IPS DF 4.7 (cell line): Measurements from ENCODE around the gene CORO2A.

ENCODE experiments used
- DNase-seq: peaks from one replicate; pipeline ENCODE4 v3.0.0-alpha.2; 2013; ENCODE audit warnings: low spot score; ENCODE audit errors: extremely low read depth

The CORO2A gene

DNA sequence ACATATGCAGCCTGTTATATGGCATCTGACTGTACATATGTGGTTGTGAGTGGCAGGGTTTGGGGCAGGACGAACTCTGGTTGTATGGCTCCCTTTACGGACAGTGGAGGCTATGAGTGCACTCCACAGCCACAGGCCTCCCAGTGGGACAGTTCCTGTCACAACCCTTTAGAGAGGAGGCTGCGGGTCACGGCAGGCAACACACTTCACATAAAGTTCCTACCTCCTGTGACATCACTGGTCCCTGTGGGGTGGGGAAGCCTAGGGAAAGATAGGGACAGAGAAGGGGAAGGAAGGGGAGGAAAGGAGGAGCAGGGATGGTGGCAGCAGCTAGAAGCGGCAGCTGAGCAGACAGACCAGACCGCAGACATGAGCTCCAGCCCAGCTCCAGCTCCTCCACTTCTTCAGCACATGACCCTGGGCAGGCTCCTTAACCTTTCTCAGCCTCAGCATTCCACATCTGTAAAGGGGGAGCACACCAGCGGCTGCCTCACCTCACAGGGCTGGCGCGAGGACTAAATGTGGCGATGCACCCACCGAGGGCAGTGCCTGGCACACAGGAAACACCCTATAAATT lies 27.4 kb upstream of the CORO2A start:
- DNase-seq = no peak

DNA sequence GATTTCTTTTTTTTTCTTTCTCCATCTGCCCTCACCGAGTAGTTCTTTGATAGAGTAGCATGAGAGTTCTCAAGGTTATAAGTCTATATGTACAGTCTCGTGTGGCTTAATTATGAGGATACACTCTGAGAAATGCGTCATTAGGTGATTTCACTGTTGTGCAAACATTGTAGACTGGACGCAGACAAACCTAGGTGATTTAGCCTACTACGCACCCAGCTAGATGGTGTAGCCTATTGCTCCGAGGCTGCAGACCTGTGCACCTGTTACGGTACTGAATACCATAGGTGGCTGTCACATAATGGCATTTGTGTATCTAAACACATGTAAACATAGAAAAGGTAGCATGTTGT lies 26.9 kb upstream of the CORO2A start:
- no peak for DNase-seq

DNA sequence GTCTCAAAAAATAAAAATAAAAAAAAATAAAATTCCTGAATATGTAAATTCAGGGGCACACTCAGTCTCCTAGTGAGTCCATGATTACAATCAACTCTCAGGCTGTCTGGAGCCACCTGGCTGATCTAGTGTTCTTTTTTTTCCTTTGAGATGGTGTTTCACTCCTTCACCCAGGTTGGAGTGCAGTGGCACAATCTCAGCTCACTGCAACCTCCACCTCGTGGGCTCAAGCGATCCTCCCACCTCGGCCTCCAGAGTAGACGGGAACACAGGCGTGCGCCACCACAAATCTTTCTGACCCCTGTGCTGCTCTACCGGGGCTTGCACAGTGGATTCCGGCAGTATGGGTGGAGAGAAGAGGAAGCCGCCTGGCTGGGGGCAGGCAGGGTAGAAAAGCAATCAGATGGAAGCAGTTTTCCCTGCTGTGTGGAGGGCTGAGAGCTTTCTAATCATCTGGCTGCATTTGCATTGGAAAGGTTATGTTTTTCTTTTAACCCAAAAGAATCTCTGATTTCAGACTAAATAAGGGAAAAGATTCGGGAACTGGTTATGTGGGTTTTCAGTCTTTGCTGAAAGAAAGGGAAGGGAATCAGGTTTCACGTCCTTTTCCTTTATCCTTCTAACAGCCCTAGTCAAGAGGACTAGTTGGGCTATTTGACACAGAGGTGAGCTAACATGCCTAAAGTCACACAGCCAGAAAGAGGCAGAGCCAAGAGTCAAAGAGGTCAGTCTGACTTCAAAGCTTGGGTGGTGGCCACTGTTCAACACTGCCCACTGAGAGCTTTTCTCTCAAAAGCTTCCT lies 26.3 kb upstream of the CORO2A start:
- peak; percentile 98 for DNase-seq

DNA sequence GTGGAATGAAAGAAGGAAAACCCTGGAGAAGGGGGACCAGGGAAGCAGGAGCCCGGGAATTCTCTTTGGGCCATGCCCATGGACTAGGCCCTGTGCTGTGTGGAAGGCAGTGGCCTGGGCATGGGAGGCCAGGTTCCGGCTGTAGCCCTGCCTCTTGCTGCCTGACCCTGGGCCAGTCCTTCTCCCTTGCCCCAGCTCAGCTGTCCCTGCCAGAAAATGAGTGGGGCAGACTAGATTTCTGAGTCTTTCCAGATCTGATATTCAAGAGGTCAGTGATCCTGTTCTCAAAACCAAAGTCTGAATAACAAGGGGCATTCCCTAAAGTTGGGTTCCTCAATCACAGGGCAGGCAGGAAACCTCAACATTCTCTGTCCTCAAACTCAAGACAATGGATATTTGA lies 24.8 kb upstream of the CORO2A start:
- no peak for DNase-seq

DNA sequence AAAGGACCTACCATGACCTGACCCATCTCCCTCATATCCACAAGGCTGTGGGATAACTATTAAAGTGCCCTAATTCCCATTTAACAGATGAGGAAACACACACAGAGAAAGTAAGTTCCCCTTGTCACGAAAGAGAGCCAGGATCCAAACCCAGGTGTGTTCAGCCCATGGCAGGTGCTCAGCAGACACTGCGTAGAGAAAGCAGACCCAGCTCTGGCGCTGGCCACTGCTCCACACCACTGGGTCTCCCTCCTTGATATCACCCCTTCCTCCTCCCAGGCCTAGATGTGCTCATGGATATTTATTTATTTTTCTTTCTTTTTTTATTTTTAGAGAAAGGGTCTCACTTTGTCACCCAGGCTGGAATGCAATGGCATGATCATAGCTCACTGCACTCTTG lies 24.0 kb upstream of the CORO2A start:
- DNase-seq = no peak

DNA sequence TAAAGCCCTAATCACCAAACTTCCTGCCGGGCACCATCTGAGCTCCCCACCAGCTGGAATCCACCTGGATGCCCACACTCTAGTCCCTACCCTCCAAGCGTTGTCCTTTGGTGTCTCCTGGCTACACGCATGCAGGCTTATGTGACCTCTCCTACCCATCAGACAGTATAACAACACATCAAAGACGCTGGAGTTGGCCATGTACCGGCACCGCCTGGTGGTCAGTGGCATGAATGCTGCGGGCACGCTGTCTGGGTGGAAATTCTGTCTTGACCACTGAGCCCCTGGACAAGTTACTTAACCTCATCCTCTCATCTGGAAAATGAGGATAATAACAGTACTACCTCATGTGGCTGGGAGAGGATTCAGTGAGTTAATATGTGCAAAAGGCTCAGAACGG lies 23.4 kb upstream of the CORO2A start:
- no peak for DNase-seq

DNA sequence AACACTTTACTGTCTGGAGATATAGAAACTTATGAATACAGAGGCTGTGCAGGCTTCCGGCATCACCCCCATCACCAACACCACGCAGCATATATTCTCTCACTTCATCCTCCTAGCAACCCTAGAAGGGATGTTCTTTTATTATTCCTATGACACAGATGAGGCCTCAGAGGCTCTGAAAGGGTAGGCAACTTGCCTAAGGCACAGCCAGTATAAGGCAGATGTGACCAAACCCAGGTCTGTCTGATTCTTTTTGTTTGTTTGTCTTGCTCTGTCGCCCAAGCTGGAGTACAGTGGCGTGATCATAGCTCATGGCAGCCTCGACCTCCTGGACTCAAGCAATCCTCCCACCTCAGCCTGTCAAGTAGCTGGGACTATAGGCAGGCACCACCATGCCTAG lies 22.8 kb upstream of the CORO2A start:
- no peak for DNase-seq

DNA sequence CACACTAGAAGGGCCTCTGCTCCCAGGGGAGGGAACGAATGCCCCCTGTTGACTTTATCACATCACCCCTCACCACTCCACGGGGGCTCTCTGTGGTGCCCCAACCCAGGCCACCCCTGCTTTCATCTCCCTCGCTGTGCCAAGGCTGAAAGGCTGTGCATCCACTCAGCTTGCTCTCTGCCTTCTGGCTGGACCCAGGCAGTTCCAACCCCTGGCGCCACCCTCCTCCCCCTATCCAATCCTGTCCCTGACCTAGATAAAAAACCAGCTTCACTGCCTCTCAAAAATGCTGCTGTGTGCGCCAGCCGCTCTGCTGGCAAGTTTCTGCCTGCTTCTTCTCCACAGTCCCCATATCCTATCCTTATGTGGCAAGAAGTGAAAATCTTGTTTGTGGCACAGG lies 22.4 kb upstream of the CORO2A start:
- no peak for DNase-seq

DNA sequence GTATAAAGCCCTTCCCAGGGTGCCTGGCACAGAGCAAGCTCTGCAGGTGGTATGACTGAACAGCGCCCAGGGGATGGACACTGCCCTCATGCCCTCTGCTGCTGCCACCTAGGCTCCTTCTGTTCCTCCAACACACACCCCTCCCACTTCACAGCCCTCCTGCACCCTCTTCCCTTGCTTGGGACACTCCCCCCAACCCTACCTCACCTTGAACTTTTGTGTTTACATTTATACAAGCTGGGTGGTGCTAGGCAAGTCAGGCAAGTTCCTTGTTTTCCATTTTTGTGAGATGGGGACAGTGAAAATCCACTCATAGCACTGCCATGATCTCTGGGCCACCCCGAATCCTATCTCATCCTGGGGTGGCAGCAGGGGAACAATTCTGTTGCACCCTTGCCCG lies 18.8 kb upstream of the CORO2A start:
- no peak for DNase-seq

DNA sequence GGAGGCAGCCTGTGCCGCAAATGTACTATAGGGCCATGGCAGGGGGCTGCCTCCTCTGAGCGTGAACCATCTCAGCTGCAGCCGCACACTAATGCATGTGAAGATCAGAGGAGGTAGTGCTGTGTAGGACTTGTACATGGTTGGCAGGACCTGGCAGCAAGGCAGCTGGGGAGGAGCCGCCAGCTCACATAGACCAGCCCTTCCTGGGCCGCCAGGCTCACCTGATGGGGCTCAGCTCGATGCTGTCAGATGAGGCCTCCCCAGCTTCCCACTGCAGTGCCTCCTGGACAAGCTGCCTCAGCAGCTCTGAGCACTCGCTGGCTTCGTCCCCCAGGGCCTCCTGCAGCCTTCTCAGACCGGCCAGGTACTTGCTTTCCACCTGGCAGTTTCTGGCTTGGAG lies 18.0 kb upstream of the CORO2A start:
- DNase-seq = no peak

DNA sequence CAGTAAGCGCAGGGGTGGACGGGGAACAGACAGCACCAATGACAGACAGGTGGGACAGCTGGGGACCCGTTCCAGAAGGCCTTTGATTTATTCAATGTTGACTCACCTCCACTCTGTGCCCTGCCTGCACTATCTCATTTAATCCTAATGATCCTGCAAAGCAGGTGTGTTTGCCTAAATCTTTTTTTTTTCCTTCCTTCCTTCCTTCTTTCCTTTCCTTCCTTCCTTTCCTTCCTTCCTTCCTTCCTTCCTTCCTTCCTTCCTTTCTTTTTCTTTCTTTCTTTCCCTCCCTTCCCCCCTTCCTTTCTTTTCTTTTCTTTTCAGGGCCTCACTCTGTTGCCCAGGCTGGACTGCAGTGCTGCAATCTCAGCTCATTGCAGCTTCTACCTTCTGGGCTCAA lies 17.1 kb upstream of the CORO2A start:
- DNase-seq = no peak

DNA sequence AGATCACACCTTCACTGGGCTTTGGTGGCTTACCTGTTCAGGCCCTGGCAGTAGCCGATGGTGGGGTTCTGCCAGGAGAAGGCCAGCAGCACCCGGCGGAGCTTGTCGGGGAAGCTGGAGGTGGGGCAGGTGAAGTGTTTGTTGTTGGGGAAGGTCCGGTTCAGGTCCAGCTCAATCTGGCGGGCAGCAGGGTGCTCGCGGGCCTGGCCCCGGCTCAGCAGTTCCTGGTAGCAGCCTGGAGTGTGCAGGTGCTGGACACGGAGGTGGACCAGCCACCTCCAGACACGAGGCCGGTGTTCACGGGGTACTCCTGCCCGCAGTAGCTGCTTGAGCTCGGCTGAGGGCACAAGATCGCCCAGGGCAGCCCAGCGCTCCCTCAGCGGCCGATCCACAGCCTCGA lies 16.2 kb upstream of the CORO2A start:
- no peak for DNase-seq

DNA sequence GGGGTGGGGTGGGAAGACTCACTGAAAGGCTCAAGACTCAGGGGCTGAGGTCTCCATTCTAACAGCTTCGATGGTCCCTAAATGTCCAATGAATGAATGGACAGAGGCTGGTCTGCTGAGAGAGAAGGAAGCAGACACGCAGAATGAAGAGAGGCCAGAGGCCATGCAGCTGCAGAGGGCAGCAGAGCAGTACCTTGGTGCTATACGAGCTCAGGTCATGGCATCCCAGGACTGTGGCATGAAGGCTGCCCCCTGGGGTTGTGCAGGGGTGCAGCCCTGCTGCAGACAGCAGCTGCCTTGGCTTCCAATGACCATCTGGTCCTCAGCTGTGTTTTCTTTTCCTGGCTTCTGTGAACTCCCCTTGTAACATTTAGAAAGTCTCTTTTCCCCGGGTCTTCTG lies 15.2 kb upstream of the CORO2A start:
- DNase-seq = no peak

DNA sequence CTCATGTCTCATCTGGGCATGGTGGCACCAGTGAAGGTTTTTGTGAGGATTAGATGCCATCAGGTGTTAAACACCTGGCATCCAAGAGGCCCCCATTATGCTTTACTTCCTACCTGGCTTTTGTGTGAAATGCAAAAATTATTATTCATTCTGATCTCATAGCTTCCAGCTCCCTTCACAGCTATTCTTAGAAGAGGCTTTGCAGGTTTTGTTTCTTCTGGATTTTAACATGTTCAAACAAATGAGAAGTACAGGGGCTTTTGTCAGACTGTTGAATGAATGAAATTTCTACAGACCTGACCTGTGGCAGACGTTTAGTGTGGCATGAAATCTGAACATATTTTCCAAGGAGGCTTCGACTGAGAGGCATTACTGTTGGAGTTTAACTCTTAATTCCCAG lies 14.3 kb upstream of the CORO2A start:
- no peak for DNase-seq

DNA sequence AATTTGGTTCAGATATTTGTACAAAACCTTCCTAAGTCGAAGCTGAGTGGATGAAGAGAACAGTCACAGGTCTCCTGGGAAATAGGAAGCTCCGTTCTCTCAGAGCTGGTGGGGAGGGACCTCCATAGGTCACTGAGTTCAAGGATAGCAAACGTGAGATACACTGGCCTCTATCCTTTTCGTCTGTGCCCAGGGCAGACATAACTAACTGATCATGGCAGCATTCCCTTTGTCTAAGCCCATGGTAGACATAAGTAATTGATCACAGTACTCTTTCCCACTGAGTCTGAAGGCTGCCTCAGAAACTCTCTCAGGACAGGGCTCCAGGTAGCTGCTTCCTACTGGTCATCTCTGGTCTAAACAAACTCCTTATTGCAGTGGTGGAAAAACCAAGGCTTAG lies 12.3 kb upstream of the CORO2A start:
- DNase-seq = no peak

DNA sequence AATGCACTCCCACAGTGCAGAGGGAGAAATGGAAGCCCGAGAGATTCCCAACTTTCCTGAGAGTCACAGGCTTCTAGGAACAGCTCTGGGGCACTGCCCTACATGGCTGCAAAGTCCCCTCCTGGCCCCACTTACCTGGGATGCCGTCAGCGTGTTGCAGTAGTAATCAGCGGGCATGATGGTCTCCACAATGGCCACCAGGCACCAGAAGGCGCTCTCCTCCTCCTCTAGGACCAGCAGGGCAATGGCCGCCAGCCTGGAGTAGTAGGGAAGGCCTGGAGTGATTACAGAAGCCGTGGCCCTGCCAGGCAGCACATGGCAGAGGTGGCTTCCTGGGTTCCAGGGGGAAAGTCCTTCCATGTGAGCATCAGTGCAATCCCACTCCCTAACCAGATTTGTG lies 10.7 kb upstream of the CORO2A start:
- no peak for DNase-seq

DNA sequence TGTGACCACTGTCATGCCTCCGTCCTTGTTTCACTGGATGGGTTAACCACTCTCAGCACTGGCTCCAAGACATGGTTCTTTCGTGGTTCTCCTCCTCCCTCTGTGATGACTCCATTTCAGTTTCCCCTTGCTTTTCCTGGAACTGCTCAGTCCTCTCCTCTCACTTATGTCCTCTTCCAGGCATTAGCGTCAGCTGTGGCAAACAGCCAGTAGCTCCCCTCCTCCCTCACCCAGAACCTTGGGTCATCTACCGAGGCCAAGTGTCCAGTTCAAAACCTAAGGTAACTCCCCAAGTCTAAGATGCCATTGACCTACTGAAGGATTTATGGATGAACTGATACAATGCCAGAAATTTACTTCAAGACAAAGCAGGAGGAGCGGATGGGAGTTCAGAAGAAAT lies 9.8 kb upstream of the CORO2A start:
- no peak for DNase-seq

DNA sequence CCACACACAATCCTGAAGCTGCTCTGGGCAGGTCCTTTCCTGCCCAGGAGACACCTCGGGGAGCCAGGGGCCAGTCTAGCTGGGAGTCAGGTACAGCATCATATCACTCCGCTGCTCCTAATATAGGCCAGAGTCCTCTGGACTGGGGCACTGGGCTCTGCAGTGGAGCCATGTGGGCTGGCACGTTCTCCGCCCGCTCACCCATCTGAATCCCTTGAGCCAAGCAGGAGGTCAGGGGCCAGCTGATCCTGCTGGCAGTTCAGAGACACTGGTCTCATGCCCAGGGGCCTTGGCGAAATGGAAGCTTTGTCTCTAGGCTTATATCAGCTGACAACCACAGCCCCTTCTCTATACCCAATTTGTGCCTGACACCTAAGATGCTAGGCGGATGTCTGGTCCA lies 9.3 kb upstream of the CORO2A start:
- no peak for DNase-seq

DNA sequence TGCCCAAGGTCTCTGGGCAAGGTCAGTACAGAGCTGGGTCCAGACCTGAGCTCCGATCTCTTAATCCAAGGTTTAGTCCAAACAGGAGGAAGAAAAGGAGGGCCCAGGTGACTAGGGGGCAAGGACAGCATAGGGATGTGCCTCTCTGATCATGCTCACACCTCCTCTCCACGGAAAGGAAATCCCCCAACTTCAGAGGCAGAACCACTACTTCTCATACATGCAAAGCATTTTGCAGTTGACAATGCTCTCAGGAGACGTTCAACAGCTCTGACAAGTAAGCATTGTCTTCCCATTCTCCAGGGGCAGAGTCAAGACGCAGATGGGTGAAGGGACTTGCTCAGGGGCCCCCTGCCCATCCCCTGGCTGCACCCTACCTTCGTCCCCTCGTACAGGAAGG lies 8.7 kb upstream of the CORO2A start:
- no peak for DNase-seq

DNA sequence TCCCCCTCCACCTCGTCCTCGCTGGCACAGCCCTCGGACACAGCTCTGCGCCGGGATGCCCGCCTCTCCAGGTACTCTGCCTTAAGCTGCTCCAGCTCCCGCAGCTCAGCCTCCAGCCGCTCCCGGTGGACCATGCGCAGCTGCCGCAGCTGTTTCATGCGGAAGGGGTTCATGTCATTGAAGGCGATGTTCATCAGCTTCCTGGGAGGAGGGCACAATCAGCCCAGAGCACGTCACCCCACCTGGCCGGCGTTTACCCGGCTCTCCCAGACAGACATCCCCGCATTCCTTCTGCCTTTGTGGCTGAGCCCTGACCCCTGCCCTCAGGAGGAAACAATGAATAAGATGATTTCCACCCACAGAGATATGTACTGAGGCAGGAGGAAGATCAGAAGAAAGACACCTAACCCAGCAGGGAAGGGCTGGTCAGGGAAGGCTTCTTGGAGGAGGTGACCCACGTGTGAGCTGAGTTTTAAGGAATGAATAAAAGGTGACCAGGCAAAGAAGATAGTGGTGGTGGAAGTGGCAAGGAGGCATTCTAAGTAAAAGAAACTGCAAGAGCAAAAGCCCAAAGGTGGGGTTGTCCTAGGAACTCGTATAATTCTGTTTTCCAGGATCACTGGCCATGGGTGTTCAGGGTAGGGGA lies 7.1 kb upstream of the CORO2A start:
- no peak for DNase-seq

DNA sequence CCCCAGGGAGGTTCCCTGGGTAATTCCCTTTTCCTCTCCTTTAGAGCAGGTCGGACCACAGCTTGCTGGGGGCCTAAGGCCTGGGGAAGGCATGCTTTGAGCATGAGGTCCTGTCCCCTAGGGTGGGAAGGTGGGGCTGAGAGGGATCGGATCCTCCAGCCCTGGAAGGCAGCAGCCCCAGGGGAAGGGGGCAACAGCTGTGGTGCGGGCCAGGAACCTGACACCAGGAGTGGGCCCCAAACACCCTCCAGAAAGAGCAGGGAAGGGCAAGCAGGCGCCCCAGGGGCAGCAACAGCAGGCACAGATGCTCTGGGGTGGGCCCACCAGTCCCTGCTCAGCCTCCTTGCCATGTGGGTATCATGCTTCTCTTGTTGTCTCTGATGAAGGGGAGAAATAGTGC lies 3.2 kb upstream of the CORO2A start:
- no peak for DNase-seq

DNA sequence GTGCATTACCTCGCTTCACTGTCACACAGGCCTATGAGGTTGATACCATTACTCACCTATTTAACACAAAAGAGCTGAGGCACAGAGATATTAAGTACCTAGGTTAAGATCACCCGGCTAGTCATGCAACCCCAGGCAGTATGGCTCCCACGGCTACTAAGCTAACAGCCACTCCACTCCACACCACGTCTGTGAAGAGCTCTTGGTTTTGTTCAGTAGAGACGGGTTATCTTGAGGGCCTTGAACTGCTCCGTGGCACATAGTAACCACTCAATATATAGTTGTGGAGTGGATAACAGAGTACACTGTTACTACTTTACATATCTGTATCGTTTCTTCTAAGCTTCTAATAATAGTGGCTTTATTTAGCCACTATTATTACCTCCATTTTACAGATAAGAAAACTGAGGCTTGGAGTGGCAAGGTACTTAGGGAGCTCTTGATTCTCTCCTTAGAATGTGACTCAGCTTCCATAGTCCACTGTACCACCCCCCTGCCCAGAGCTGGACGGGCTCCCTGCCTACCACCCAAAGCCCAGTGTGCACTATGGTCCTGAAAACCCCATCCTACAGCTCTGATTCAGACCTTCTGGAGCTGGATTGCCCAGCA lies 1.0 kb upstream of the CORO2A start:
- DNase-seq = no peak
